Mucosa of descending colon (tissue), 3 donors: Measurements from ENCODE around the gene MICALL2. TPM values are rescaled to one million over a fixed set of nuclear protein-coding genes. Genes with fewer than 3 reads are reported as not detected.

ENCODE experiments used
- ATAC-seq: fragments of 200-7000 bp; cut with Tn5 transposase; one replicate; pipeline ENCODE4 v1.9.1; 2020; ENCODE audit warnings: mild to moderate bottlenecking, moderate library complexity
- DNase-seq, 3 donors: peaks; one replicate each; pipeline ENCODE4 v3.0.0-alpha.2; 2020
- H3K36me3 ChIP-seq: fragments of 200-600 bp; one replicate; pipeline ENCODE4 v1.8.0; 2021; ENCODE audit warnings: low read depth, mild to moderate bottlenecking
- H3K4me1 ChIP-seq: fragments of 200-600 bp; one replicate; pipeline ENCODE4 v1.8.0; 2021; ENCODE audit warnings: low read depth, mild to moderate bottlenecking
- H3K4me3 ChIP-seq: fragments of 200-600 bp; one replicate; pipeline ENCODE4 v1.8.0; 2021; ENCODE audit warnings: mild to moderate bottlenecking
- H3K9me3 ChIP-seq: fragments of 200-600 bp; one replicate; pipeline ENCODE4 v1.8.0; 2021; ENCODE audit warnings: mild to moderate bottlenecking
- CTCF ChIP-seq: fragments of 200-600 bp; IDR thresholded peaks from one replicate; pipeline ENCODE4 v1.8.0; 2022; ENCODE audit warnings: antibody characterized with exemption, mild to moderate bottlenecking
- intact Hi-C, 2 donors: fragments of 100-400 bp; cut with DNase I in 1 of 2; cut with micrococcal nuclease in 1 of 2; formaldehyde crosslinking; loops; one replicate each; pipeline versions ENCODE4 v1.11.0 to v1.11.1; 2022; cut with DNase I, micrococcal nuclease
- total RNA-seq, 3 donors: library from RNA; stranded (reverse); fragmentation: NEBNext Ultra II Directional in 2 of 3; extraction: Animal tissue kit (Norgen Biotek cat#: 25700) in 2 of 3; gene quantifications; one replicate each; pipeline versions ENCODE4 v1.2.1 to v1.2.4, GENCODE V29; 2021 to 2023
- donor health status: DM: no; HTN: no; CAD: no; lungs with moderate emphysema.
- donor health status: DM: no; HTN: no; CAD: no.
- donor health status: DM: no; HTN: yes; CAD: no.

Gene MICALL2
- total RNA-seq, 3 donors from 2014 or later: 59.9 to 96.2 (median 94.5) TPM

- Histone ChIP-seq H3K36me3 (no peaks in the 10 kb centered on the region), H3K4me1 (peaks cover 7% of the 10 kb centered on the region), H3K9me3 (no peaks in the 10 kb centered on the region), H3K4me3 (no peak overlapping the region)
- ATAC-seq: no peak
- TF ChIP-seq CTCF: no peak
- DNase-seq: no peak
- intact Hi-C loops: loop anchor here in 1 of 2 donors (10.0 kb wide), 1 partner anchor 175 kb away; the partner anchor contains the start of gene UNCX
Observed at GRCh38 chr7:1409555-1409954, 49.7 kb downstream of the MICALL2 start.

GRCh38 chr7:1408466-1408865, 50.8 kb downstream of the MICALL2 start:
- DNase-seq (no peak), ATAC-seq (no peak)
- no peak for TF ChIP-seq CTCF
- H3K4me1 ChIP-seq: peaks cover 7% of the 10 kb centered on the region
- no peaks in the 10 kb centered on the region for H3K36me3 ChIP-seq
- intact Hi-C loops: loop anchor here in 1 of 2 donors (10.0 kb wide), 1 partner anchor 174 kb away; the partner anchor contains the start of gene UNCX
- no peaks in the 10 kb centered on the region for H3K9me3 ChIP-seq
- no peak overlapping the region for H3K4me3 ChIP-seq

- Histone ChIP-seq H3K4me1 (peaks cover 7% of the 10 kb centered on the region), H3K4me3 (no peak overlapping the region), H3K9me3 (no peaks in the 10 kb centered on the region), H3K36me3 (no peaks in the 10 kb centered on the region)
- intact Hi-C loops: loop anchor here in 1 of 2 donors (10.0 kb wide), 1 partner anchor 173 kb away; the partner anchor contains the start of gene UNCX
- ATAC-seq (no peak), DNase-seq (peak in 1 of 3 donors; percentile 40)
- no peak for TF ChIP-seq CTCF
Observed at GRCh38 chr7:1407892-1408291, 51.4 kb downstream of the MICALL2 start.

- no peaks in the 10 kb centered on the region for H3K4me1 ChIP-seq
- ATAC-seq (no peak), DNase-seq (no peak)
- no peaks in the 10 kb centered on the region for H3K36me3 ChIP-seq
- no peak for TF ChIP-seq CTCF
- no peaks in the 10 kb centered on the region for H3K9me3 ChIP-seq
- H3K4me3 ChIP-seq: no peak overlapping the region
- intact Hi-C loops: loop anchor here in 1 of 2 donors (10.0 kb wide), 1 partner anchor 170 kb away; the partner anchor contains the start of gene UNCX
Observed at GRCh38 chr7:1404898-1405548, 54.2 kb downstream of the MICALL2 start.

- intact Hi-C loops: loop anchor here in 1 of 2 donors (10.0 kb wide), 1 partner anchor 170 kb away; the partner anchor contains the start of gene UNCX
- ATAC-seq (no peak), DNase-seq (no peak)
- no peaks in the 10 kb centered on the region for H3K9me3 ChIP-seq
- no peaks in the 10 kb centered on the region for H3K36me3 ChIP-seq
- no peaks in the 10 kb centered on the region for H3K4me1 ChIP-seq
- H3K4me3 ChIP-seq: no peak overlapping the region
- no peak for TF ChIP-seq CTCF
Observed at GRCh38 chr7:1404460-1404809, 54.8 kb downstream of the MICALL2 start.
